Epithelial cell of umbilical artery (primary cell): ENCODE results near the gene BSPRY. TPM values are rescaled to one million over a fixed set of nuclear protein-coding genes. Genes with fewer than 3 reads are reported as not detected.

Source experiments
- total RNA-seq: library from RNA; depleted of rRNA; stranded (reverse); fragments of >200 nt; gene quantifications from 2 replicates; pipeline ENCODE4 v1.2.3, GENCODE V29; 2014

BSPRY gene
- total RNA-seq = not detected in 2 replicates

DNA sequence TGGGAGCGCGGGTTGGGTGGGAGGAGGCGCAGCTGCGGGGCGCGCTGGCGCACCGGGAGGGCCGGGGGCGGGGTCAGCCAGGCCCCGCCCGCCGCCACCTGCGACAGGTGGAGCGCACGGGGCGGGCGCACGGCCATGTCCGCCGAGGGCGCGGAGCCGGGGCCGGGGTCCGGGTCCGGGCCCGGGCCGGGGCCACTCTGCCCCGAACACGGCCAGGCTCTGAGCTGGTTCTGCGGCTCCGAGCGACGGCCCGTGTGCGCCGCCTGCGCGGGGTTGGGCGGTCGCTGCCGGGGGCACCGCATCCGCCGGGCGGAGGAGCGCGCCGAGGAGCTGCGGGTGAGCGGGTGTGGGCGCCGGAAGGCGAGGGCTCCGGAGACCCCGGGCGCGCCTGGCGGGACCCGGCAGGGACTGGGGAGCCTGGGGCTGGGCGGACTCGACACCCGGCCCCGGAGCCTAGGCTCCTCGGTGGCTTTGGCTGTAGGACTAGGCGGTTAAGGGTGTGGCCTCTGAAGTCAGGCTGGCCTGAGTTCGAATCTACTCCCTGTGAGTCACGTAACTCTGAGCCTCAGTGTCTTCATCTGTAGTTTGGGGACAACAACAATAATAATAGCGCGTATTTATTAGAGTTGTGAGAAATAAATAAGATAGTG, at the start of gene BSPRY:
BSPRY (plus strand) TSS at position 97 of the 650 bp plus-strand sequence; CDS start at position 136, 39 bp downstream.

DNA sequence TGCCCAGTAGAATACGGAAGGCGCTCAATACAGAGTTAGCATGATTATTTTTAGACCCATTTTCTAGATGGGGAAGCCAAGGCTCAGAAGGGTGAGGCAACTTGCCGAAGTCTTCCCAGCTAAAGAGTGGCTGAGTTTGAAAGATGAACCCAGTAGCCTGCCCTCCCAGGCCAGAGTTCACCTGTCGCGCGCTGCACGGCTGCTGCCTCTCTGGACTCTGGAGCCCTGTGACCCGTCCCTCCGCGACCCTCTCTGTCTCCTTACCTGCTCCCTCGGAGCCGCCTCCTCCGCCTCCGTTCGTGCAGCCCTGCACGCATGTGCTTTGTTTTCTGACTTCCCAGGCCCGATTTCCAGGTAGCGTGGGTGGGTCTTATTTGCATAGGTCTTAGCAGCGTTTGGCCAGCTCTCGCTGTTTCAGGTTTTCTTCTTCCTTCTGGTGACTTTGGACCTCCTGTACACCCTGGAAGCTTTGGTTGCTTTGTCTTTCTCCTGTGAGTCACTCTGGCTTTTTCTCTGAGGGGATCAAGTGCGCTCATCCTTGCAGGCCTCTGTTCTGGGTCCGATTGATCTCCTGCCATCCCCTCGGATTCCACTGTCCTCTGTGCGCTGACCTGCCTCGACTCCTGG, 46.4 kb upstream of the BSPRY start, which contains the start of gene RNF183:
RNF183 (minus strand) TSS at position 585 of the 627 bp plus-strand sequence. CDS start 5,192 bp downstream, outside the sequence.

DNA sequence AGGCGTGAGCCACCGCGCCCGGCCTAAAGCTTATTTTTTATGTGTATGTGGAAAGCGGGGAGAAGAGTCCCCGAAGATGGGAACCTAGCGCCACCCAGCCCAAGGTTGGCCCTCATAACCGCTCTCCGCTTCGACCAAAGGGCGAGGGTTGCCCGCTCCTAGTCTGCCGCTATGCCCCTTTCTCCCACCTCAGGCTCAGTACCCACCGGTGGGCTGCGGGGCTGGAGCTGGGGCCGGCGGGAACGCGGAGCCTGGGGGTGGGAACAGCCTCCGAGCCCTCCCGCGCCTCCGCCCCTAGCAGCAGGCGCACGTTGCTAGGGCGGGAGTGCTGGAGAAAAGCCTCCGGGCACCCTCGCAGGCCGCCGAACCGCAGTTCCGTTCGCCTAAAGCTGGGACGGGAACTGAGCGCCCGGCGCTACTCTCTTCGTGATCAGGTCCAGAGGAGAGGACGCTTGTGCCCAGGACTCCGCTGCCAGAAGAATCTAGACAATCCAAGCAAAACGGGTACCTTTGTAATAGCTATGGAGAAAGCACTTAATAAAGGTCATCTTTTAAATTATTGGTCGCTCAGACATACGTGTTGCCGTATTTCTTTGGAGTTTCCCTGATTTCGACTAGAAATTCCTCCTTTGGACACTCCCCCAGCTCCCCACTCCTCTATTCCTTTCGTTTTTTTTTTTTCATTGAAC, 9.2 kb upstream of the BSPRY start, which contains the start of gene WDR31:
WDR31 (minus strand) TSS at position 265 of the 689 bp plus-strand sequence. CDS start 8,253 bp downstream, outside the sequence.

GRCh38 chr9:113376634-113377567, 27.6 kb downstream of the BSPRY start, which contains the start of gene HDHD3:
TSS of gene HDHD3 (minus strand) at chr9:113376986. CDS start at chr9:113374354, 2,632 bp downstream.

GRCh38 chr9:113401027-113401792, 51.9 kb downstream of the BSPRY start, which contains the start of gene ALAD:
TSS of gene ALAD (minus strand) at chr9:113401284. CDS start at chr9:113393559, 7,725 bp downstream.

GRCh38 chr9:113410207-113410864, 61.0 kb downstream of the BSPRY start, which contains the start of the genes C9orf43 and POLE3:
TSS of gene C9orf43 (plus strand) at chr9:113410747. CDS start at chr9:113413494, 2,747 bp downstream.
TSS of gene POLE3 (minus strand) at chr9:113410675. CDS start at chr9:113410293, 382 bp downstream.

Other genes starting within 250 kb of the BSPRY start
- gene SLC31A2, start 198.5 kb upstream of the BSPRY start, total RNA-seq = 5.8 and 5.9 TPM in 2 replicates
- 9.7 and 17.0 TPM in 2 replicates for gene FKBP15, start 128.3 kb upstream of the BSPRY start, total RNA-seq
- 14.6 and 21.3 TPM in 2 replicates for gene SLC31A1, start 128.0 kb upstream of the BSPRY start, total RNA-seq
- gene CDC26, start 74.0 kb upstream of the BSPRY start, total RNA-seq = 76.7 and 98.0 TPM in 2 replicates
- 27.0 and 38.0 TPM in 2 replicates for gene PRPF4, start 73.9 kb upstream of the BSPRY start, total RNA-seq
- not detected in 2 replicates for gene RNF183, start 46.2 kb upstream of the BSPRY start, total RNA-seq
- 0.32 and 0.46 TPM in 2 replicates for gene WDR31, start 9.3 kb upstream of the BSPRY start, total RNA-seq
- 7.8 and 8.8 TPM in 2 replicates for gene HDHD3, start 27.4 kb downstream of the BSPRY start, total RNA-seq
- 14.3 and 15.2 TPM in 2 replicates for gene ALAD, start 51.7 kb downstream of the BSPRY start, total RNA-seq
- 63.0 and 91.5 TPM in 2 replicates for gene POLE3, start 61.1 kb downstream of the BSPRY start, total RNA-seq
- gene C9orf43, start 61.2 kb downstream of the BSPRY start, total RNA-seq = 0.15 and 0.32 TPM in 2 replicates
- 321 and 369 TPM in 2 replicates for gene RGS3, start 114.2 kb downstream of the BSPRY start, total RNA-seq